Measurements from ENCODE around the gene FALEC.

FALEC gene

DNA sequence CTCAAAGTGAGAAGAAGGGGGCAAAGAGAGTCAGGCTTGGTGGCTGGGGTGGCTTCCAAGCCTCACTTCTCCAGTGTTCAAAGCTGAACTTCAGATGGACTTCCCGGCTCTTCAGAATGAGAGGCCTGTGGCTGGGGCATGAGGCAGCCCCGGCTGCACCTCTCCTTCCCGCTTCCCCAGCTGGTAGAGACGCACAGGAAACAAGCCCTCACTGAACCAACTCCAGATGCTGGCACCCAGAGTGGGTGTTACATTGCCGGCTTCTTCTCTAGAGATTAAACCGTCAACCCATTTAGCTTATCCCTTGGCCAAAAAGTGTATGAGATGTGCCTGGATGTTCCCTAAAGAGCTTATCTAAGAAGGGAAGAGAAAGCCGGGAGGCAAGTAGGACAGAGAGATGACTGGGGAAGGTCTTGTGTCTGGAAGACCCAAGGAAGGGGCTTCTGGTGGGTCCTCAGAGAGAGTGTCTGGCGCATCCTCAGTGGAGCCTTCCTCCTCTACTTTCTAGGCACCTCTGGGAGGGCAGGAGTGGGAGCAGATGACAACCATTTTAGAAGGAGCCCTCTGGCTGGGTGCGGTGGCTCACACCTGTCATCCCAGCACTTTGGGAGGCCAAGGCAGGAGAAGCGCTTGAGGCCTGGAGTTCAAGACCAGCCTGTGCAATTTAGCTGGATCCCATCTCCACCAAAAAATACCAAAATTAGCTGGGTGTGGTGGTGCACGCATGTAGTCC lies 35.7 kb downstream of the FALEC start:
- H3K27ac ChIP-seq = no peak overlapping the region
- TF ChIP-seq, protein P1, sequence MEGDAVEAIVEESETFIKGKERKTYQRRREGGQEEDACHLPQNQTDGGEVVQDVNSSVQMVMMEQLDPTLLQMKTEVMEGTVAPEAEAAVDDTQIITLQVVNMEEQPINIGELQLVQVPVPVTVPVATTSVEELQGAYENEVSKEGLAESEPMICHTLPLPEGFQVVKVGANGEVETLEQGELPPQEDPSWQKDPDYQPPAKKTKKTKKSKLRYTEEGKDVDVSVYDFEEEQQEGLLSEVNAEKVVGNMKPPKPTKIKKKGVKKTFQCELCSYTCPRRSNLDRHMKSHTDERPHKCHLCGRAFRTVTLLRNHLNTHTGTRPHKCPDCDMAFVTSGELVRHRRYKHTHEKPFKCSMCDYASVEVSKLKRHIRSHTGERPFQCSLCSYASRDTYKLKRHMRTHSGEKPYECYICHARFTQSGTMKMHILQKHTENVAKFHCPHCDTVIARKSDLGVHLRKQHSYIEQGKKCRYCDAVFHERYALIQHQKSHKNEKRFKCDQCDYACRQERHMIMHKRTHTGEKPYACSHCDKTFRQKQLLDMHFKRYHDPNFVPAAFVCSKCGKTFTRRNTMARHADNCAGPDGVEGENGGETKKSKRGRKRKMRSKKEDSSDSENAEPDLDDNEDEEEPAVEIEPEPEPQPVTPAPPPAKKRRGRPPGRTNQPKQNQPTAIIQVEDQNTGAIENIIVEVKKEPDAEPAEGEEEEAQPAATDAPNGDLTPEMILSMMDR (IDR thresholded peaks at IDR 0.05) = no peak
- TF ChIP-seq ZFX (IDR thresholded peaks at IDR 0.05; ENCODE audit: borderline replicate concordance) = no peak

DNA sequence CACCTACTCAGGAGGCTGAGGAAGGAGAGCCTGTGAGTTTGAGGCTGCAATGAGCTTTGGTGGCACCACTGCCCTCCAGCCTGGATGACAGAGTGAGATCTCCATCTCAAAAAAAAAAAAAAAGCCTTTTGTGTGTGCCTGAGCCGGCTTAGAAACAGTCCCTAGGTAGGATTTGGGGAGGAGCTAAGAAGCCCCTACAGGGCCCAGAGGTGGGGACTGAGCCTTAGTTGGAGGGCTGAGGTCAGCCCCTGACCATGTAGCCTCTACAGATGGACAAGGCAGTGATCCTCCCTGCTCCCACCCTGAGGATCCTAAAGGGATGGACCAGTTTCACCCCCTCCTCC lies 36.2 kb downstream of the FALEC start:
- H3K27ac ChIP-seq = no peak overlapping the region
- TF ChIP-seq ZFX (IDR thresholded peaks at IDR 0.05; ENCODE audit: borderline replicate concordance) = no peak
- TF ChIP-seq, protein P1 (IDR thresholded peaks at IDR 0.05) = no peak

DNA sequence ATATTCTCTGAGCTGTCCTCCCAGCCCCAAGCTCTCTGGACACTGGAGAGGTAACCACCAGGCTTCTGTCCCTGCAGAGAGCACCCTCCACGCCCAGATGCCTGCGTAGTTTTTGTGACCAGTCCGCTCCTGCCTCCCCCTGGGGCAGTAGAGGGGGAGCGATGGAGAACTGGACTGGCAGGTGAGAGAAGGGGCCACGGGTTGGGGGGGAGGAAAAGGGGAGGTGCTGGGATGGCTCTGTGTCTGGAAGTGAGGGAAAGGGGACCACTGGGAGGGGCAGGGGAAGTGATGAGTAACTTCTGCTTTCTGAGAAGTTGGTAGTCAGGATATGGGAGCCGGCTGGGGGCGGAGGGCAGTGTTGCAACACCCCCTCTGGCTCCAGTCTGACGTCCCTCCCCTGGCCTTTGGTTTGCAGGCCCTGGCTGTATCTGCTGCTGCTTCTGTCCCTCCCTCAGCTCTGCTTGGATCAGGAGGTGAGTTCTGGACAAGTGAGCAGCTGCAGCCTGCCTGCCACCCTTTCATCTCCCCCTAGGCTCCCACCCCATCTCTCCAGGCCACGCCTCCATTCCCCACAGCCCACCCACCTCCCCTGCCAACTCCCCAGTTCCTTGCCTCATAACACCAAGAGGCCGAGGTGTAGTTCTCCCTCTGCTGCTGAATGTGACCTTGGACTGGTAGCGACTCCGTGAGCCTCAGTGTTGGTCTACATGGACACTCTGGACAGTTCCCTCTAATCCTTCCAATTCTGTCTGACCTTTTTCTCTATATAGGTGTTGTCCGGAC lies 36.8 kb downstream of the FALEC start:
- H3K27ac ChIP-seq = no peak overlapping the region
- TF ChIP-seq ZFX (IDR thresholded peaks at IDR 0.05; ENCODE audit: borderline replicate concordance) = no peak
- TF ChIP-seq, protein P1 (IDR thresholded peaks at IDR 0.05) = no peak

DNA sequence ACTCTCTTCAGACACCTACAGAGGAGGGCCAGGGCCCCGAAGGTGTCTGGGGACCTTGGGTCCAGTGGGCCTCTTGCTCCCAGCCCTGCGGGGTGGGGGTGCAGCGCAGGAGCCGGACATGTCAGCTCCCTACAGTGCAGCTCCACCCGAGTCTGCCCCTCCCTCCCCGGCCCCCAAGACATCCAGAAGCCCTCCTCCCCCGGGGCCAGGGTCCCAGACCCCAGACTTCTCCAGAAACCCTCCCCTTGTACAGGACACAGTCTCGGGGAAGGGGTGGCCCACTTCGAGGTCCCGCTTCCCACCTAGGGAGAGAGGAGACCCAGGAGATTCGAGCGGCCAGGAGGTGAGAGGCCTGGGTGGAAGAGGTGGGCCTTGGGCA lies 37.3 kb downstream of the FALEC start:
- no peak overlapping the region for H3K27ac ChIP-seq
- TF ChIP-seq, protein P1 (IDR thresholded peaks at IDR 0.05) = no peak
- no peak for TF ChIP-seq ZFX (IDR thresholded peaks at IDR 0.05; ENCODE audit: borderline replicate concordance)

DNA sequence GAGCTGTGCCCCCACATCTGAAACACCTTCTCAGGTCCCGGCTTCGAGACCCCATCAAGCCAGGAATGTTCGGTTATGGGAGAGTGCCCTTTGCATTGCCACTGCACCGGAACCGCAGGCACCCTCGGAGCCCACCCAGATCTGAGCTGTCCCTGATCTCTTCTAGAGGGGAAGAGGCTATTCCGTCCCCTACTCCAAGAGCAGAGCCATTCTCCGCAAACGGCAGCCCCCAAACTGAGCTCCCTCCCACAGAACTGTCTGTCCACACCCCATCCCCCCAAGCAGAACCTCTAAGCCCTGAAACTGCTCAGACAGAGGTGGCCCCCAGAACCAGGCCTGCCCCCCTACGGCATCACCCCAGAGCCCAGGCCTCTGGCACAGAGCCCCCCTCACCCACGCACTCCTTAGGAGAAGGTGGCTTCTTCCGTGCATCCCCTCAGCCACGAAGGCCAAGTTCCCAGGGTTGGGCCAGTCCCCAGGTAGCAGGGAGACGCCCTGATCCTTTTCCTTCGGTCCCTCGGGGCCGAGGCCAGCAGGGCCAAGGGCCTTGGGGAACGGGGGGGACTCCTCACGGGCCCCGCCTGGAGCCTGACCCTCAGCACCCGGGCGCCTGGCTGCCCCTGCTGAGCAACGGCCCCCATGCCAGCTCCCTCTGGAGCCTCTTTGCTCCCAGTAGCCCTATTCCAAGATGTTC lies 38.0 kb downstream of the FALEC start:
- TF ChIP-seq, protein P1 (IDR thresholded peaks at IDR 0.05) = no peak
- TF ChIP-seq ZFX (IDR thresholded peaks at IDR 0.05; ENCODE audit: borderline replicate concordance) = no peak

DNA sequence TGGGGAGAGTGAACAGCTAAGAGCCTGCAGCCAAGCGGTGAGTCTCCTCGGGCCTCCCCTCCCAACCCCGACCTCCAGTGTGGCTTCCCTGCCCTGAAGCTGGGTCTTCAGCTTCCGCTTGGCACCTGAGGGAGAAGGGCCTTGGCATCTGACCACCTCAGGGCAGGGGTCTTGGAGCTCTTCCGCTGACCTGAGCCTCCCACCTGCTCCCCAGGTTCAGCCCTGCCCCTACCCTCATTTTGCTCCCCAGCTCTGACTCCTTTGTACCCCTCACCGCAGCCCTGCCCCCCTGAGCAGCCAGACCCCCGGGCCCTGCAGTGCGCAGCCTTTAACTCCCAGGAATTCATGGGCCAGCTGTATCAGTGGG lies 38.5 kb downstream of the FALEC start:
- no peak overlapping the region for H3K27ac ChIP-seq
- TF ChIP-seq ZFX (IDR thresholded peaks at IDR 0.05; ENCODE audit: borderline replicate concordance) = no peak
- TF ChIP-seq, protein P1 (IDR thresholded peaks at IDR 0.05) = no peak

More for the DNA sequence above, 38.0 kb downstream of the FALEC start:
- no peak overlapping the region for H3K27ac ChIP-seq

Data from 22Rv1 (cell line).